ENCODE results near the gene DHX58. TPM values are rescaled to one million over a fixed set of nuclear protein-coding genes. Genes with fewer than 3 reads are reported as not detected.

The DHX58 gene
- total RNA-seq, 1 donor from 2014 or later = 0.41 TPM

- DNase-seq (ENCODE audit: low spot score) = no peak
- Mint-ChIP-seq H3K27ac (ENCODE audit: unreplicated experiment) (no peak overlapping the region), H3K4me3 (ENCODE audit: unreplicated experiment) (no peak overlapping the region), H3K36me3 (ENCODE audit: low read depth, unreplicated experiment) (no peaks in the 10 kb centered on the region), H3K4me1 (ENCODE audit: unreplicated experiment) (peaks cover 31% of the 10 kb centered on the region), H3K27me3 (ENCODE audit: unreplicated experiment) (peaks cover 8% of the 10 kb centered on the region), H3K9me3 (ENCODE audit: unreplicated experiment) (no peaks in the 10 kb centered on the region)
- TF ChIP-seq CTCF (IDR thresholded peaks at IDR 0.05; ENCODE audit: unreplicated experiment) = no peak
These were observed 19.6 kb downstream of the DHX58 start for GRCh38 chr17:42092939-42093338.

- peaks cover 30% of the 10 kb centered on the region for H3K4me1 Mint-ChIP-seq (ENCODE audit: unreplicated experiment)
- H3K27ac Mint-ChIP-seq (ENCODE audit: unreplicated experiment) = no peak overlapping the region
- DNase-seq (ENCODE audit: low spot score) = no peak
- H3K9me3 Mint-ChIP-seq (ENCODE audit: unreplicated experiment) = no peaks in the 10 kb centered on the region
- peaks cover 2% of the 10 kb centered on the region for H3K27me3 Mint-ChIP-seq (ENCODE audit: unreplicated experiment)
- no peak overlapping the region for H3K4me3 Mint-ChIP-seq (ENCODE audit: unreplicated experiment)
- H3K36me3 Mint-ChIP-seq (ENCODE audit: low read depth, unreplicated experiment) = no peaks in the 10 kb centered on the region
- TF ChIP-seq CTCF (IDR thresholded peaks at IDR 0.05; ENCODE audit: unreplicated experiment) = no peak
These were observed 21.3 kb downstream of the DHX58 start for GRCh38 chr17:42090964-42091790.

GRCh38 chr17:42088736-42089135 is 23.8 kb downstream of the DHX58 start:
- Mint-ChIP-seq H3K36me3 (ENCODE audit: low read depth, unreplicated experiment) (no peaks in the 10 kb centered on the region), H3K4me1 (ENCODE audit: unreplicated experiment) (peaks cover 30% of the 10 kb centered on the region), H3K4me3 (ENCODE audit: unreplicated experiment) (no peak overlapping the region), H3K9me3 (ENCODE audit: unreplicated experiment) (no peaks in the 10 kb centered on the region), H3K27me3 (ENCODE audit: unreplicated experiment) (no peaks in the 10 kb centered on the region), H3K27ac (ENCODE audit: unreplicated experiment) (peak overlapping the region; percentile 64)
- no peak for DNase-seq (ENCODE audit: low spot score)
- no peak for TF ChIP-seq CTCF (IDR thresholded peaks at IDR 0.05; ENCODE audit: unreplicated experiment)

- DNase-seq (ENCODE audit: low spot score) = no peak
- TF ChIP-seq CTCF (IDR thresholded peaks at IDR 0.05; ENCODE audit: unreplicated experiment) = no peak
- H3K4me1 Mint-ChIP-seq (ENCODE audit: unreplicated experiment) = peaks cover 30% of the 10 kb centered on the region
- no peaks in the 10 kb centered on the region for H3K27me3 Mint-ChIP-seq (ENCODE audit: unreplicated experiment)
- H3K4me3 Mint-ChIP-seq (ENCODE audit: unreplicated experiment) = no peak overlapping the region
- no peaks in the 10 kb centered on the region for H3K36me3 Mint-ChIP-seq (ENCODE audit: low read depth, unreplicated experiment)
- H3K9me3 Mint-ChIP-seq (ENCODE audit: unreplicated experiment) = no peaks in the 10 kb centered on the region
- H3K27ac Mint-ChIP-seq (ENCODE audit: unreplicated experiment) = no peak overlapping the region
These were observed 24.5 kb downstream of the DHX58 start for GRCh38 chr17:42087736-42088705.
